Left ventricle myocardium inferior (tissue), 1 donor: ENCODE data around the gene VKORC1. TPM values are rescaled to one million over a fixed set of nuclear protein-coding genes. Genes with fewer than 3 reads are reported as not detected.

ENCODE experiments used
- DNase-seq: peaks from one replicate; pipeline ENCODE4 v3.0.0-alpha.2; 2020
- H3K27ac ChIP-seq: fragments of 200-600 bp; replicated peaks from 2 replicates; pipeline ENCODE4 v1.8.0; 2021
- H3K27me3 ChIP-seq: fragments of 200-600 bp; 2 replicates; pipeline ENCODE4 v1.8.0; 2021; ENCODE audit warnings: low read depth
- H3K36me3 ChIP-seq: fragments of 200-600 bp; 2 replicates; pipeline ENCODE4 v1.8.0; 2021
- H3K4me1 ChIP-seq: fragments of 200-600 bp; 2 replicates; pipeline ENCODE4 v1.8.0; 2021
- H3K4me3 ChIP-seq: fragments of 200-600 bp; 2 replicates; pipeline ENCODE4 v1.8.0; 2021; ENCODE audit warnings: mild to moderate bottlenecking, moderate library complexity
- H3K9me3 ChIP-seq: fragments of 200-600 bp; replicated peaks from 2 replicates; pipeline ENCODE4 v1.8.0; 2021
- CTCF ChIP-seq: fragments of 200-600 bp; IDR thresholded peaks from 2 replicates; pipeline ENCODE4 v1.8.0; 2021; ENCODE audit warnings: antibody characterized with exemption, mild to moderate bottlenecking, borderline replicate concordance
- intact Hi-C: fragments of 100-400 bp; cut with micrococcal nuclease; formaldehyde crosslinking; loops from one replicate; pipeline ENCODE4 v1.11.0; 2022
- total RNA-seq: library from RNA; stranded (reverse); fragmentation: NEBNext Ultra II Directional; extraction: Animal tissue kit (Norgen Biotek cat#: 25700); gene quantifications from one replicate; pipeline ENCODE4 v1.2.1, GENCODE V29; 2021
- donor health status: DM: no; HTN: yes; CAD: no; lungs with severe emphysema.

VKORC1 gene
- total RNA-seq, 1 donor from 2014 or later: 39.5 TPM

GRCh38 chr16:31127182-31127581, 32.6 kb upstream of the VKORC1 start:
- DNase-seq: no peak
- no peak overlapping the region for H3K4me3 ChIP-seq
- H3K4me1 ChIP-seq: peaks cover 20% of the 10 kb centered on the region
- no peaks in the 10 kb centered on the region for H3K27me3 ChIP-seq
- H3K27ac ChIP-seq: no peak overlapping the region
- no peaks in the 10 kb centered on the region for H3K9me3 ChIP-seq
- H3K36me3 ChIP-seq: peaks cover 80% of the 10 kb centered on the region
- no peak for TF ChIP-seq CTCF
- intact Hi-C loops: no loop called here

- peaks cover 79% of the 10 kb centered on the region for H3K36me3 ChIP-seq
- no peak for TF ChIP-seq CTCF
Measured at GRCh38 chr16:31125844-31126243, 31.2 kb upstream of the VKORC1 start.

GRCh38 chr16:31120129-31120528, 25.5 kb upstream of the VKORC1 start:
- TF ChIP-seq CTCF: no peak
- Histone ChIP-seq H3K9me3 (no peaks in the 10 kb centered on the region), H3K27me3 (no peaks in the 10 kb centered on the region), H3K4me1 (peaks cover 46% of the 10 kb centered on the region), H3K4me3 (no peak overlapping the region), H3K36me3 (peaks cover 61% of the 10 kb centered on the region), H3K27ac (peak overlapping the region; percentile 99)
- DNase-seq: no peak
- intact Hi-C loops: no loop called here

More at GRCh38 chr16:31125844-31126243, 31.2 kb upstream of the VKORC1 start:
- Histone ChIP-seq H3K4me1 (peaks cover 20% of the 10 kb centered on the region), H3K27me3 (no peaks in the 10 kb centered on the region), H3K4me3 (no peak overlapping the region), H3K9me3 (no peaks in the 10 kb centered on the region), H3K27ac (no peak overlapping the region)
- intact Hi-C loops: no loop called here
- DNase-seq: no peak

GRCh38 chr16:31118223-31119155, 23.9 kb upstream of the VKORC1 start:
- peaks cover 45% of the 10 kb centered on the region for H3K36me3 ChIP-seq
- H3K27me3 ChIP-seq: no peaks in the 10 kb centered on the region
- peak overlapping the region; percentile 99 for H3K27ac ChIP-seq
- peak overlapping the region; percentile 77 for H3K4me3 ChIP-seq
- intact Hi-C loops: no loop called here
- H3K9me3 ChIP-seq: no peaks in the 10 kb centered on the region
- no peak for TF ChIP-seq CTCF
- no peak for DNase-seq
- H3K4me1 ChIP-seq: peaks cover 58% of the 10 kb centered on the region

GRCh38 chr16:31117384-31118222, 23.0 kb upstream of the VKORC1 start, which contains the start of gene KAT8:
Gene KAT8 (plus strand): TSS chr16:31117664. CDS start chr16:31117682, 18 bp downstream.
- Histone ChIP-seq H3K27ac (peak within 1 kb of the TSS; percentile 99), H3K9me3 (no peaks in the 10 kb centered on the region), H3K36me3 (peaks cover 36% of the 10 kb centered on the region), H3K4me3 (peak within 1 kb of the TSS; percentile 77), H3K4me1 (peaks cover 67% of the 10 kb centered on the region), H3K27me3 (no peaks in the 10 kb centered on the region)
- DNase-seq: peak; percentile 98
- intact Hi-C loops: no loop called here
- no peak for TF ChIP-seq CTCF
